ENCODE measurements around the gene CYP27C1.

DNA sequence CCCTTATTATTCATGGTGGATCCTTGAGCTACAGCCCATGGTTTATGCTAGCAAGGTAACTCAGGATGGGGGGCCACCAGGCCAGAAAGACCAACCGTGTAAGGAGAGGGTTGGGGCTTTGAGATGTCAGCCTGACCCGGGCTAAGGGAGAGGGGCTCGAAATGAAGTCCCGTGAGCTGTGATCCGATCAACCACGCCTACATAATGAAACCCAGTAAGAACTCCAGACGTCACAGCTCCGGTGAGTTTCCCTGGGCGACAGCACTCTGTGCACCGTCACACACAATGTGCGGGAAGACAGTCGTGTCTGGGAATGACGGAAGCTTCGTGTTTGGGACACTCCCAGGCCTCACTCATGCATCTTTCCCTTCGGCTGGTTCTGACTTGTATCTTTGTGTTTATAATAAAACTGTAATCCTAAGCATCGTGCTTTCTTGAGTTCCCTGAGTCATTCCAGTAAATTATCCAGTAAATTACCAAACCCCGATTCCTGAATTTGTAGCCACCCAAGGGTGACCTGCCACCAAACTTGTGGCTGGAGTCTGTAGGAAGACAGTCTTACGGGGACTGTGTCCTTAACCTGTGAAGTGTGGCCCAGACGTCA lies 44.2 kb downstream of the CYP27C1 start:
- TF ChIP-seq CTCF (IDR thresholded peaks at IDR 0.05) = no peak
- no peak for TF ChIP-seq POLR2A (IDR thresholded peaks at IDR 0.05)

Measured in lower leg skin (tissue), 3 donors.